Muscle of back (tissue), 13 donors: ENCODE data around the gene NLRP14. TPM values are rescaled to one million over a fixed set of nuclear protein-coding genes. Genes with fewer than 3 reads are reported as not detected.

Experiments used
- DNase-seq, 3 donors: peaks; one replicate each; pipeline versions ENCODE4 v3.0.0 to v3.0.0-alpha.2; 2013
- long read RNA-seq, 9 donors: transcript quantifications; one replicate each; lab custom pipeline, GENCODE V29; 2026
- polyA plus RNA-seq, 10 donors: library from polyadenylated mRNA; unstranded; fragments of 120-200 nt; gene quantifications; one replicate each; pipeline ENCODE4 v1.2.1, GENCODE V29; 2013; ENCODE audit not compliant: insufficient read length in 10 of 10

Gene NLRP14, protein sequence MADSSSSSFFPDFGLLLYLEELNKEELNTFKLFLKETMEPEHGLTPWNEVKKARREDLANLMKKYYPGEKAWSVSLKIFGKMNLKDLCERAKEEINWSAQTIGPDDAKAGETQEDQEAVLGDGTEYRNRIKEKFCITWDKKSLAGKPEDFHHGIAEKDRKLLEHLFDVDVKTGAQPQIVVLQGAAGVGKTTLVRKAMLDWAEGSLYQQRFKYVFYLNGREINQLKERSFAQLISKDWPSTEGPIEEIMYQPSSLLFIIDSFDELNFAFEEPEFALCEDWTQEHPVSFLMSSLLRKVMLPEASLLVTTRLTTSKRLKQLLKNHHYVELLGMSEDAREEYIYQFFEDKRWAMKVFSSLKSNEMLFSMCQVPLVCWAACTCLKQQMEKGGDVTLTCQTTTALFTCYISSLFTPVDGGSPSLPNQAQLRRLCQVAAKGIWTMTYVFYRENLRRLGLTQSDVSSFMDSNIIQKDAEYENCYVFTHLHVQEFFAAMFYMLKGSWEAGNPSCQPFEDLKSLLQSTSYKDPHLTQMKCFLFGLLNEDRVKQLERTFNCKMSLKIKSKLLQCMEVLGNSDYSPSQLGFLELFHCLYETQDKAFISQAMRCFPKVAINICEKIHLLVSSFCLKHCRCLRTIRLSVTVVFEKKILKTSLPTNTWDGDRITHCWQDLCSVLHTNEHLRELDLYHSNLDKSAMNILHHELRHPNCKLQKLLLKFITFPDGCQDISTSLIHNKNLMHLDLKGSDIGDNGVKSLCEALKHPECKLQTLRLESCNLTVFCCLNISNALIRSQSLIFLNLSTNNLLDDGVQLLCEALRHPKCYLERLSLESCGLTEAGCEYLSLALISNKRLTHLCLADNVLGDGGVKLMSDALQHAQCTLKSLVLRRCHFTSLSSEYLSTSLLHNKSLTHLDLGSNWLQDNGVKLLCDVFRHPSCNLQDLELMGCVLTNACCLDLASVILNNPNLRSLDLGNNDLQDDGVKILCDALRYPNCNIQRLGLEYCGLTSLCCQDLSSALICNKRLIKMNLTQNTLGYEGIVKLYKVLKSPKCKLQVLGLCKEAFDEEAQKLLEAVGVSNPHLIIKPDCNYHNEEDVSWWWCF
- under 1 TPM in 9 of 10 donors, not detected in 1; 0.03 to 0.14 (median 0.08) TPM for polyA plus RNA-seq
- long read RNA-seq, donor 1, result 0 reads
- long read RNA-seq, donor 2, result 0 reads
- long read RNA-seq, donor 3, result 0 reads
- long read RNA-seq, donor 4, result 0 reads
- long read RNA-seq, donor 5, result 0 reads
- long read RNA-seq, donor 6, result 0 reads
- long read RNA-seq, donor 7, result 0 reads
- long read RNA-seq, donor 8, result 0 reads
- long read RNA-seq, donor 9, result 0 reads

DNA sequence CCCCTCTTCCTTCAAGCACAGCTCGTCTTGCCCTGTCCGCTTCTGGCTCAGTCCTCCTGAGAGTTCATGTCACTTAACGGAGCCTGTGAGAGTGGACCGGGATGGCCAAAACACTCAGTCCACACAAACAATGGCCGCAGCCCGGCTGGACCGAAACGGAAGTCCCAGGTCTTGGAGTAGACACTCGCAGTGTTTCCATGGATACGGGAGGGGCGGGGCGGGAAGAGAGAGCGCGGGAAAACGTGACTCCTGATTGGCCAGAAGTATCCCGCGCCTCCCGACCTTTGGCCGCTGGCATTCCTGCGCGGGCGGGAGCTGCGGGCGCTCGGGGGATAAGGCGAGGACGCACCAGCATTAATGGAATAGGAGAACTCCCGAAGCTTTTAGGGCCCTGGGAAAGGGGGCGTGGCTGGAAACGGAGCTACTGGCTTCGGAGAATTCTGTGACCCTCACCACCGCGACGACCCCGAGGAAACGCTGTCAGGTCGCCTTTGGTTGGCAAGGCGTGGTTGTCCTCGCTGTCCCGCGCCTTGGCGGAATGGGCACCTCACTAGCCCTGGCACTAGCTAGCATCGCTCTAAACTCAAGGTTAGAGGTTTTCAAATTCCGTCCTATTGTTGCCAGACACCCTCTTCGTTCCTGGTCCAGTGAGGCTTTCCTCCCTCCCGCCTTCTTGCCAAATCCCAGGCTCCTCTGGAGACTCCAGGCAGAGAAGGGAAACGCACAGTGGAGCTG, at the start of gene NLRP14, which contains the start of gene ZNF214:
Gene NLRP14, plus strand, starts transcription at position 297 of the 735 bp plus-strand sequence. CDS start 18,108 bp downstream, outside the sequence.
Gene ZNF214, minus strand, starts transcription at position 164 of the 735 bp plus-strand sequence. CDS start 17,511 bp downstream, outside the sequence.
- DNase-seq, result peak; percentile 91 to 97 (median 95)

DNA sequence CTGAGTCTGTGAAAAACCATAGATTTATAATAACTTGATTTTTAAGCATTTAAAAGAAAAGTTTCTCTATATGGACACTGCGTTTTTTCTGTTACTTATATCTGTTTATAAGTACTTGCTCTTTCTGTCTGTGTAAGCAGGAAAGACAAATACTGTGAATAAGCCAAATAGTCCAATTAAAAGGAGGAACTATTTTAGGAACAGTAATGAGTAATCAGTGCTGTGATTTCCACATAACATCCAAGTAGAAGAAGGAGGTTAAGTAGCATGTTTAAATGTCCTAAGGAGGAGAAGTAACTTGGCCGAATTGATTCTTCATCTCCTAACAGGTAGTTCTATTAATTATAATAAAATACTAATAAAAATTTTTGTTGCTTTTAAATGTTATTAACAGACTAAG, 40.9 kb upstream of the NLRP14 start:
- no peak for DNase-seq

DNA sequence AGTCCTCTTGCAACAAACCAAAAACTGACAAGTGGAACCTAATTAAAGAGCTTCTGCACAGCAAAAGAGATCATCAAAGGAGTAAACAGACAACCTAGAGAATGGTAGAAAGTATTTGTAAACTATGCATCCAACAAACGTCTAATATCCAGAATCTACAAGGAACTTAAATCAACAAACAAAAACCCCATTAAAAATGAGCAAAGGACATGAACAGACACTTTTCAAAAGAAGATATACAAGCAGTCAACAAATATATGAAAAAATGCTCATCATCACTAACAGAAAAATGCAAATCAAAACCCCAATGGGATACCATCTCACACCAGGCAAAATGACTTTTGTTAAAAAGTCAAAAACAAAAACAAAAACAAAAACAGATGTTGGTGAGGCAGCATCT, 33.8 kb upstream of the NLRP14 start:
- no peak for DNase-seq

DNA sequence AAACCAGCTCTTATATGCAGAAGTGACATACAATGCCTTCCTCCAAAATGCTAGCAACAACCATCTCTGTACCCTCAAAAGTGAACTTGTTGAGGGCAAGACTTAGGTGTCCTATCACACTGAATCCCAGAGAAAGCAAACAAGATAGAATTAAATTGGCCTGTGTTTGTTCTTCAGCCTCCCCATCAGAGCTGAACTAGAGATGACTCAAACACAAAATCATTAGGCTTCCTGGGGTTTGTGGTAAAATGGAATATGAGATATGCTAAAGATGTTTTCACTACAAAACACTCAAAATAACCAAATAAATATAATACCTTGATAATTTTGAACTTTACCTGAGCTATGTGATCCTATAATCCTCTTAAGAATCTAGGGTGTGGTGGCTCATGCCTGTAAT, 31.8 kb upstream of the NLRP14 start:
- no peak for DNase-seq

DNA sequence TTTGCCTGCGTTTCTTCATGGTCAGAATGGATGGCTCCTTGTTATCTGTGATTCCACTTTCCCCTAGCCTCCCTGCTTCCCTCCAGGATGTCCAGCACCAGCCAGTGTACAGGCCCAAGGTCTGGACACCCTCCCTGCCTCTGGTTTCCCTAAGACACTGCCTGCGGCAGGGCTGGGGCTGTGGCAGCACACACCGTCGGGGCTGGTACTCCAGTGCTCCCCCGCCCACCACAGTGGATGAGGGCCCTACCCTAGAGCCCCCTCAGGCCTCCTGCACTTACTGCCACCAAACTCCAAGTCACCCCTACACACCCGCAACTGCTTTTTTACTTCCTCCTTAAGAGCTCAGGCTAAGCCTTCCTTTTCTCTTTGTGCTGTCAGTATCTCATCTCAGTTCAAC, 29.1 kb upstream of the NLRP14 start:
- no peak for DNase-seq

DNA sequence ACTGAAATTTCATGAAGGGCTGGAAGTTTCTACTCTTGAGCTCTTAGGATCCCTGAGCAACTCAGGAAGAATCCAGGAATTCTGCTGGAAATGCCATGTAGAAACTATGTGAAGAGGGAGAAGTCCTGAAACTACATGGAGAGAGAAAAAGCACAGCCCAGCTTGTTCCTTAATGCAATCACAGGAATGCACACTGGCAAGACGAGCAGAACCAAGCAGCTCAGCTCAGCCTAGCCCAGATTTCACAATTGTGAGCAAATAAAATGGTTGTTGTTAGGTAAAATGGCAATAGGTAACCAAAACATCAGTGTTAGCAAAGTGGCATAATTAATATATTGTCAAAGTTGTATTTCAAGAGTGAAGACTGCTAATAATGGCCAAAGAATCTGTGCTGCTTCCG, 28.3 kb upstream of the NLRP14 start:
- peak in 1 of 3 donors; percentile 6 for DNase-seq

DNA sequence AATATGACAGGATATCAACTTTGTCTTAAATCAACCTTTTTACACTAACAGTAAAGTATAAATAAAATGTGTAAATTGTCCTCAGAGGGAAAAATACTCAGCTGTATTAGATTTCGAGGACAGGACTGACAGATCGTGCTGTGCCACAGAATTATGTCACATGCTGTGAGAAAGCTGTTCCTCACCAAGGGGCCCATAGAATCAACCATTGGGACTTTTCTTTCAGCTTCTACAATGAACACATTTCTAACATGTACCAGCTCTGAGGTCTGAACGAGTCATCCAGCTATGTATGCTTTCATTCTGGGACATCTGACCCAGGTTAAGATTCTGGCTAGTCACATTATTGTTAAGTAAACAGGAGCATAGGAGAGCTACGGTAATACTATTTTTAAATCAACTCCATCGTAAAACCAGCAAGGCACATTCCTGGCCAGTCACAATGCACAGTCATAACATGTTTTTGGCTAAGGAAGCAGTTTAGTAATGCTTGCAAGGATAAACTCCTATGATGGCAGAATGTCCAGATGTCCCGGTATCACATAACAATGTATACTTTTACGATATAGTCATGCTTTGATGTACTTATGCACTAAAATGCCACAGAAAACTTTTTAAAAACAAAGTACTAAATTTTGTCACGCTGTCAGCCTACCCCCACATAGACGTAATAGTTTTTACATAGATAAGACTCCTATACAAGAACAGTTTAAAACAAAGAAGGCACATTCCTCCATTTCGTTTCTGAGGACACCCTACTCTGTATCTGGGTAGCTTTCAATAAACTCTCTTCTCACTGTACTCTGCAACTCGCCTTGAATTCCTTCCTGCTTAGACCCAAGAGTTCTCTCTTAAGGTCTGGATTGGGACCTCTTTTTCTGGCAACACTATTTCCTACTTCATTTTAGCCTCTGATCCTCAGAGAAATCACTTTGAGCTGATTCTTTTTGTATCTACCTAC, 27.5 kb upstream of the NLRP14 start:
- peak in 2 of 3 donors; percentile 16 to 77 for DNase-seq

DNA sequence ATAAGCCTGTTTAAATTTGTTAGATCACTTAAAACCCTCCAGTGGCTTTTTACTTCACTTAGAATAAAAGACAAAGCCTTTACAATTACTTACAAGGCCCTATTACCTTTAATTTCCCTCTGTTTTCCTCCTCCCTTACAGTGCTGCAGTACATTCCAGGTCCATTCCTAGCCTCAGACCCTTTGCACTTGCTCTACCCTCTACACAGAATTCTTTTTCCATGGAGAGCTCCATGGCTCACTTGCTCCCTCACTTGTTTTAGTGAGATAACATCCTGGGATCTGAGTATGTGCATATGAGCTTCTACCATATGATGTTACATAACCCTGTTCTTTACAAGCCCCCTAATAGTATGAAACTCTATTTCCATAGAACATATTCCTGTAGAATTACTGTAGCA, 24.6 kb upstream of the NLRP14 start:
- no peak for DNase-seq

DNA sequence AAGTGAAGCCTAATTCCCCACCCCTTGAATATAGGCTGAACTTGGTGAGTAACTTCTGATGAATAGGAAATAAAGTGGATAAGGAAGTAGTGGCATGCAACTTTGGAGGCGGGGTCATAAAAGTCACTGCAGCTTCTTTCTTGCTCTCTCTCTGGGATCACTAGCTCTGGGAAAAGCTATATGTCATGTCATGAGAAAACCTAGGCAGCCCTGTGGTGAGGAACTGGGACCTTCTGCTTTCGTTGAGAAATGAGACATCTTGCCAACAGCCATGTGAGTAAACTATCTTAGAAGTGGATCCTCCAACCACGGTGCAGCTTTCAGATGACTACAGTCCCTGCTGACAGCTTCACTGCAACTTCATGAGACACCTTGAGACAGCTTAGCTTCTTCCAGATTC, 15.8 kb upstream of the NLRP14 start:
- DNase-seq, result peak in 1 of 3 donors; percentile 48

DNA sequence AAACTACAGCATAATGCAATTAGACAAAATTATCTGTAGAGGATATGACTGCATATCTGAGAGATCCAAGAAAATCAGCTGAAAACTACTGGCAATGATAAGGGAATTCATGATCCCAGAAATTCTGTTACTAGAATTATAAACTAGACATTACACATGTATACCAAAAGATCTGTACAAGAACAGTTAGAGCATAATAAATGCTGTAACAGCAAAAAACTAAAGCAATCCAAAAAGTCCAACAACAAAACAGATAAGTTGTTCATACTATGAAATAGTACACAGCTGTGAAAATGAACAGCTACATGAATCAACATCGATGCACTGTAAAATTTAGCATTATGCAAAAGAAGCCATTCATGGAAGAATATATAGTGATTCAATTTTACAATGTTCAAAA, 6.2 kb upstream of the NLRP14 start:
- DNase-seq, result no peak

DNA sequence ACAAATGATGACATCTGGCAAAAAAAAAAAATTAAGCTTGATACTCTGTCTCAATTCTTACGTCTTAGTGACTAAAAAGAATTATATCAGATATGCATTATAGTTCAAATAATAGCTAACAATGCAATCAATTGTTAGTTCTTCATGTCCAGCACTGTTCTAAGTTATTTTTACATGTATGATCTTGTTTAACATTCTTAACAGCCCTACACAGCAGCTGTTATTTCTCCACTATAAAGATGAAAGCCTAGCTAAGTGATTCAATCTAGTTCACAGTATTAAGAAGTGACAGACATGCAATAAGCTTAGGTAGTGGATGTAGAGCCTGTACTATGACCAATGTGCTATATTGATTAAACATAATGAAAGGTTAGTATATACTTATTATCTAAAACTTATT, 4.3 kb upstream of the NLRP14 start:
- DNase-seq, result no peak

DNA sequence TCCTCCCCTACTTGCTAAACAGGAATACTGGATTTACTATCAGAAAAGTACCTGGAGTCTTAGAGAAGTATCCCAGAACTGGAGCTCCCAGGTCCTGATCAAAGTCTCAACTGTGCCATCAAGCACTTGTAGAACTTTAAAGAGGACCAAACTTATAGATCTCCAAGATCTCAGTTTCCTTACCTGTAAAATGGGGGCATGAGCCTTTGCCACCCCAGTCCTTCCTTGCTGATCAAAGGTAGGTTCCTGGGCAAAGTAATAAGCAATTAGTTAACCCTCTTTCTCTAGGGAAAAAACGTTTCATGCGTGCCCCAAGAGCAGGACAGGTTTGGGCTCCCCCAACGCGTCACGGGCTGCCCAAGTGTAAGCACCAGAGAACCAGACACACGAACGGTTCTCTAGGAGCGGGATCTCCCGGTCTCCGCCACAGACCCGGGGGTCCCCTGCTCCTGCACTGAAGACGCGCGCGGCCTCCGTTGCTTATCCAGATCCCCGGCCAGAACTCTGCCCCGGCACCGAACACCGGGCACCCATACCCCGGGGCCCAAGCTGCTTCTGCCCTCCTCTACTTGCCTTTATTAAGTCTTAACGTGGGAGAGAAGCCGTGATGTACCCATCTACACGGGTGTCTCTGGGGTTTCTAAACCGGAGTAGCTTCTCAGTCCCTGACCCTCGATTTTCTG, 638 bp upstream of the NLRP14 start:
- peak in 2 of 3 donors; percentile 3 for DNase-seq

DNA sequence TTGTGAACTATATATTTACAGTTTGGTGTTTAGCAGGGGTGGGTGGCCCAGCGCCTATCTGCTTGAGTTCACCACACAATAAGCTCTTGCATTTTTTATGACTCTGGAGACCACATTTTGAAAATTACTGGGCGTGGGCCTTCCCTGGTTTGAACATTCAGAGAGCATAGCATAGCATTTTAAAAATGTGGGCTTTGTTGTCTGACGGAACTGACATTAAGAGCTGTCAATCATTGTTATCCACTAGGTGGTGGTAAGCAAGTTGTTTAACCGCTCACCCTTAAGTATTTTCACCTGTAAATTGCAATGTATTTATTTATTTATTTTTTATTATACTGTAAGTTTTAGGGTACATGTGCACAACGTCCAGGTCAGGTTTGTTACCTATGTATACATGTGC, 1.0 kb downstream of the NLRP14 start:
- DNase-seq, result no peak

DNA sequence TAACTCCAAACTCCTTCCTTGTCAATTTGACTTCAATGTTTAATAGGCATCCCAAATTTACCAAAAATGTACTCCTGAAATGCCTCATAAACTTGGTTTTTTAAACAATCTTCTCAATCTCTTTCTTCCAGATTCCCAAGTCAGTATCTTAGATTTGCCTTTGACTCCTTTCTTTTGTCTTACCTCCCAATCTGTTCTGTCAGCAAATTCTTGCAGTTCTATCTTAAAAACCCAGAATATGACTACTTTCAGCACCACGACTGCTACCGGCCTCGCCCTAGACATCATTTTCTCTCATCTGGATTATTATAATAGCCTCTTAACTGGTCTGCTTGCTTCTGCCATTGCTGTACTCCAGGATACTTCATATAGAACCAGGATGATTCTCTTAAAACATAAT, 7.9 kb downstream of the NLRP14 start:
- no peak for DNase-seq

DNA sequence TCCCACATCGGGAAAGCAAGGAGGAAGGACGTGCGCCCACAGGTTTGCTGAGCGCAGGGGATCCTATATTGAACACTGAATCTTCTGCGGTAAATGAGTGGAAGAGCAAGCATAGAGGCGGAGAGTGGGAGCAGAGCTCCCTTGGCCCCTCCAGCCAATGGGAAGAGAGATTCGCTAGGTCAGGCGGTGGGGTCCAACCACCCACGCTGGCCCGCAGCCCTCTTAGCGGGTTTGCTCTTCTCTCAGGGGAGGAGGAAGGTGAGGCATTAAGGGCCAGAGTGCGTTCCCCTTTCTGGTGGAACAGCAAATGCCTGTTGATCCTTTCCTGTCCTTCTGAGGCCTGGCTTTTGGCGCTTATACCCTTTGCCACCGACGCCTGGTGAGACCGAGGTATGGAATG, 10.6 kb downstream of the NLRP14 start:
- DNase-seq, result no peak

DNA sequence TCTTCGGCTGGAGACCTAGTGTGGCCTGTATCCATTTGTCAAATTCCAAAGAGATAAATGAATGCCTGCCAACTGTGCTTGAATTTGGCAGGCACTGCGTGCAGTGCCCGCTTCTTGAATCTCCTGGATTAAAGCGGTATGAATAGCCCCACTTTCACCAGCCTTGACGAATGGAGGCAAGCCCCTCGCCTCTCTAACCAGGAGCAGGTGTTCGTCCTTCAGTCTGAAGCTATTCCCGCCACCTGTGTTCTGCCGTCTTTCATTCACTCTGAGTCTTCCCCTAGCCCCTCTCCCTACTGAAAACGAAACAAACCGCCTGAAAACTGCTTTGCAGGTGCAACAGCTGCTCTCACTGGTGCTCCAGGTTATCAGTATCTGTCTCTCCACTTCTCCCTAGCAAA, 11.2 kb downstream of the NLRP14 start:
- no peak for DNase-seq

DNA sequence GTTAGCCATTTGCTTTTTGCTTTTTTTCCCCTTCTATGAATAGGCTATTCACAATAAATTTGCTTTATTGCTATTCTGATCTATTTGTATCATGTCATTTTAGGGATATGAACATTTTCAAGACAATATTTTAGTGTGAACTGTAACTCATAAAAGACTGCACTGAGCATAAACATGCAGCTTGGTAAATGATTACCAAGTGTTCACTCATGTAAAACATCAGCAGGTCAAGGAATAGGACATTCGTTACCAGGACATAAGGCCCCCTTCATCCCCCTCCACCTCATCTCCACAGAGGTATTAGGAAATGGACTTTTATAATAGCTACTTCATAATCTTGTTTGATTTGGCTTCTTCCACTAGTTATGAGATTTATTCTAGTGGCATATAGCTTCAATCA, 12.4 kb downstream of the NLRP14 start:
- no peak for DNase-seq

DNA sequence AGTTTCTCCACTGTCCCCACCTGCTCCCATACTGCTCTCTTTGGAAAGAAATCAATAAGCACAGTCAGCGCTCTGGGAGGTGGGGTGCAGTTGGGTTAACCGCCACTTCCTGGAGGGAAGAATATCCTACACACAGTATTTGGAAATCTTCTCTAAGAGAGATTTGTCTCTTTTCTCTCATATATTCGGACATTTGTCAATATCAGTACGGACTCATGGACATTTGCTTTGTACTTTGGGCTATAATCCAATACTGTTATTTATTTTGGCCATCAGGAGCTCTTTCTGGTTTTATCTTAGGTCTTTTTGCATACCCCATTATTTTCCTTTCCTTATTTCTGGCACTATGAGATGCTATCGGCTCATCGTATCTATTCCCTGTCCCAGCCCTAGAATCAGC, 13.7 kb downstream of the NLRP14 start:
- DNase-seq, result no peak

DNA sequence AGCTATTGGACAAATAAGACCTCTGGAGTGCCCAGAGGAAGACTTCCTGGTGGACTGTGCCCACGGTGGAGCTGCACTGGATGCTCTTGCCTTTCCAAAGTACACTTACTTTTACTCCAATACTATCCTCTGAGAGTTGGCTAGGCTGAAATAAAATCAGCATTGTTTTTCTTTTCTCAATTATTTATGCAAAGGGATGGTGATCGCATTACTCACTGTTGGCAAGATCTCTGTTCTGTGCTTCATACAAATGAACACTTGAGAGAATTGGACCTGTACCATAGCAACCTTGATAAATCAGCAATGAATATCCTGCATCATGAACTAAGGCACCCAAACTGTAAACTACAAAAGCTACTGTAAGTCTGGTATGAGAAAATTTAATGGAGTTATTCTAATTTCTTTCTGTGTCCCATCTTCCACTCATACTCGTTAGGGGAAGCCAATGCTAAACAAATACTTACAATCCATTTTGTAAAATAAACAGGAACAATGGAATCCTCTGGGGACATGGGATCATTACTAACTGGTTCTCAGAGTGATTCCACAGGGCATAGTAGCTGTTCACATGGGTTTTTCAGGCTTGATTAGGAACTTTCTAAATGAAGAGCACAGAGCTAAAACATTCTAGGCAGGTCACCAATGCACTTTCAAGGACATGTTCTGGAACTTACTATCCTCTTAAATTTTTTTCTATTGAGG, 26.3 kb downstream of the NLRP14 start:
- DNase-seq, result no peak
